Peyer's patch (tissue), 4 donors: ENCODE measurements around the gene ERICH6B.

Experiments
- POLR2A ChIP-seq, 2 donors: fragments of 450-650 bp; IDR thresholded peaks; one replicate each; pipeline ENCODE4 v1.5.1; 2017; ENCODE audit warnings: antibody characterized with exemption in 2 of 2, mild to moderate bottlenecking in 2 of 2, moderate library complexity in 2 of 2
- TF ChIP-seq, protein P1 (sequence below), 6 experiments: fragments of 450-650 bp in 4 of 6; fragments of 200-600 bp in 2 of 6; sonication (generic) in 1 of 6; IDR thresholded peaks; one replicate each; pipeline ENCODE4 v1.5.1; 2017 to 2019; ENCODE audit warnings: antibody characterized with exemption in 6 of 6, mild to moderate bottlenecking in 3 of 6, moderate library complexity in 1 of 6

GRCh38 chr13:45511310-45512097 lies 104.0 kb downstream of the ERICH6B start:
- TF ChIP-seq, protein P1, sequence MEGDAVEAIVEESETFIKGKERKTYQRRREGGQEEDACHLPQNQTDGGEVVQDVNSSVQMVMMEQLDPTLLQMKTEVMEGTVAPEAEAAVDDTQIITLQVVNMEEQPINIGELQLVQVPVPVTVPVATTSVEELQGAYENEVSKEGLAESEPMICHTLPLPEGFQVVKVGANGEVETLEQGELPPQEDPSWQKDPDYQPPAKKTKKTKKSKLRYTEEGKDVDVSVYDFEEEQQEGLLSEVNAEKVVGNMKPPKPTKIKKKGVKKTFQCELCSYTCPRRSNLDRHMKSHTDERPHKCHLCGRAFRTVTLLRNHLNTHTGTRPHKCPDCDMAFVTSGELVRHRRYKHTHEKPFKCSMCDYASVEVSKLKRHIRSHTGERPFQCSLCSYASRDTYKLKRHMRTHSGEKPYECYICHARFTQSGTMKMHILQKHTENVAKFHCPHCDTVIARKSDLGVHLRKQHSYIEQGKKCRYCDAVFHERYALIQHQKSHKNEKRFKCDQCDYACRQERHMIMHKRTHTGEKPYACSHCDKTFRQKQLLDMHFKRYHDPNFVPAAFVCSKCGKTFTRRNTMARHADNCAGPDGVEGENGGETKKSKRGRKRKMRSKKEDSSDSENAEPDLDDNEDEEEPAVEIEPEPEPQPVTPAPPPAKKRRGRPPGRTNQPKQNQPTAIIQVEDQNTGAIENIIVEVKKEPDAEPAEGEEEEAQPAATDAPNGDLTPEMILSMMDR (IDR thresholded peaks at IDR 0.05): peak; percentile 80 to 90 (median 90)
- TF ChIP-seq POLR2A (IDR thresholded peaks at IDR 0.05): no peak
